GM19395 (cell line): ENCODE results near the gene COG5.

Source experiments
- ATAC-seq: cut with Tn5 transposase; IDR thresholded peaks from one replicate; pipeline ENCODE4 v1.9.1; 2021; ENCODE audit warnings: mild to moderate bottlenecking, moderate library complexity; ENCODE audit not compliant: unreplicated experiment

The COG5 gene

GRCh38 chr7:107526672-107527071 lies 37.0 kb downstream of the COG5 start:
- ATAC-seq, result no peak

GRCh38 chr7:107506674-107507339 lies 56.9 kb downstream of the COG5 start:
- no peak for ATAC-seq

GRCh38 chr7:107505997-107506673 lies 57.6 kb downstream of the COG5 start:
- ATAC-seq, result no peak

GRCh38 chr7:107505362-107505761 lies 58.4 kb downstream of the COG5 start:
- no peak for ATAC-seq

- no peak for ATAC-seq
Measured at GRCh38 chr7:107503687-107504086, 60.0 kb downstream of the COG5 start.

GRCh38 chr7:107502797-107503196 lies 60.9 kb downstream of the COG5 start:
- no peak for ATAC-seq

GRCh38 chr7:107502154-107502553 lies 61.6 kb downstream of the COG5 start:
- no peak for ATAC-seq

- ATAC-seq, result no peak
Measured at GRCh38 chr7:107501593-107501992, 62.1 kb downstream of the COG5 start.

- ATAC-seq, result no peak
Measured at GRCh38 chr7:107499731-107500130, 64.0 kb downstream of the COG5 start.

- no peak for ATAC-seq
Measured at GRCh38 chr7:107495516-107495915, 68.2 kb downstream of the COG5 start.

- no peak for ATAC-seq
Measured at GRCh38 chr7:107494884-107495283, 68.8 kb downstream of the COG5 start.

- no peak for ATAC-seq
Measured at GRCh38 chr7:107494315-107494751, 69.4 kb downstream of the COG5 start.

GRCh38 chr7:107492875-107493274 lies 70.8 kb downstream of the COG5 start:
- no peak for ATAC-seq

GRCh38 chr7:107486041-107486440 lies 77.7 kb downstream of the COG5 start:
- no peak for ATAC-seq

GRCh38 chr7:107482571-107482970 lies 81.1 kb downstream of the COG5 start:
- ATAC-seq, result no peak

GRCh38 chr7:107480932-107481331 lies 82.8 kb downstream of the COG5 start:
- ATAC-seq, result no peak

- ATAC-seq, result no peak
Measured at GRCh38 chr7:107479303-107479702, 84.4 kb downstream of the COG5 start.

GRCh38 chr7:107474104-107474521 lies 89.6 kb downstream of the COG5 start:
- ATAC-seq, result no peak

- ATAC-seq, result no peak
Measured at GRCh38 chr7:107472116-107472515, 91.6 kb downstream of the COG5 start.

GRCh38 chr7:107471292-107472070 lies 92.2 kb downstream of the COG5 start:
- no peak for ATAC-seq

GRCh38 chr7:107469929-107470328 lies 93.8 kb downstream of the COG5 start, which contains the start of gene GPR22:
Gene GPR22 (plus strand): TSS chr7:107470057. CDS start chr7:107474061, 4,004 bp downstream.
- no peak for ATAC-seq

- no peak for ATAC-seq
Measured at GRCh38 chr7:107468824-107469223, 94.9 kb downstream of the COG5 start.
